ENCODE measurements around the gene FNIP1. TPM values are rescaled to one million over a fixed set of nuclear protein-coding genes. Genes with fewer than 3 reads are reported as not detected.
"Not testable (repeated sequence)": the region's sequence is repeated elsewhere in the genome, so short reads cannot be mapped to it uniquely, and the experiment has no call there.

FNIP1 gene
- total RNA-seq, 1 donor from 2014 or later = 14.4 TPM

DNA sequence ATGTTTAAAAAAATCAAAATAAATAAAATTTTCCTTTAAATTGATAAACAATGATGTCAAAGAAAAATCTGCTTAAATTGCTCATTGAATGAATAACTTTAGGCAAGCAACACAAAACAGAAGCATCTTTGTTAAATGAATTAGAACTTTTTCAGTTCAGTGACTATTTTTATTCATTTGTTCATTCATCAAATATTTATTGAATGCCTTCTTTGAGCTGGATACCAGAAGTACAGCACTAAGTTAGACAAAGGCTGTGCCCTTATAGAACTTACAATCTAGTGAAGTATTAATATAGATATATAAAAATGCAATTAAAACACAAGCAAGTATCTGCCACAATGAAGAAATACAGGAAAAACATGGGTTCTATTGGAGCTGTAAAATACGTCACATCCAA is 10.8 kb downstream of the FNIP1 start:
- TF ChIP-seq, protein P1, sequence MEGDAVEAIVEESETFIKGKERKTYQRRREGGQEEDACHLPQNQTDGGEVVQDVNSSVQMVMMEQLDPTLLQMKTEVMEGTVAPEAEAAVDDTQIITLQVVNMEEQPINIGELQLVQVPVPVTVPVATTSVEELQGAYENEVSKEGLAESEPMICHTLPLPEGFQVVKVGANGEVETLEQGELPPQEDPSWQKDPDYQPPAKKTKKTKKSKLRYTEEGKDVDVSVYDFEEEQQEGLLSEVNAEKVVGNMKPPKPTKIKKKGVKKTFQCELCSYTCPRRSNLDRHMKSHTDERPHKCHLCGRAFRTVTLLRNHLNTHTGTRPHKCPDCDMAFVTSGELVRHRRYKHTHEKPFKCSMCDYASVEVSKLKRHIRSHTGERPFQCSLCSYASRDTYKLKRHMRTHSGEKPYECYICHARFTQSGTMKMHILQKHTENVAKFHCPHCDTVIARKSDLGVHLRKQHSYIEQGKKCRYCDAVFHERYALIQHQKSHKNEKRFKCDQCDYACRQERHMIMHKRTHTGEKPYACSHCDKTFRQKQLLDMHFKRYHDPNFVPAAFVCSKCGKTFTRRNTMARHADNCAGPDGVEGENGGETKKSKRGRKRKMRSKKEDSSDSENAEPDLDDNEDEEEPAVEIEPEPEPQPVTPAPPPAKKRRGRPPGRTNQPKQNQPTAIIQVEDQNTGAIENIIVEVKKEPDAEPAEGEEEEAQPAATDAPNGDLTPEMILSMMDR (conservative IDR thresholded peaks at IDR 0.05; ENCODE audit: low read depth, low read length) = no peak
- DNase-seq (ENCODE audit: low read depth) = no peak
- H3K4me3 ChIP-seq (ENCODE audit: low read depth, low read length) = no peak overlapping the region

- no peak overlapping the region for H3K4me3 ChIP-seq (ENCODE audit: low read depth, low read length)
- no peak for DNase-seq (ENCODE audit: low read depth)
- TF ChIP-seq, protein P1 (conservative IDR thresholded peaks at IDR 0.05; ENCODE audit: low read depth, low read length) = no peak
Measured at GRCh38 chr5:131783874-131784273, 12.9 kb downstream of the FNIP1 start.

DNA sequence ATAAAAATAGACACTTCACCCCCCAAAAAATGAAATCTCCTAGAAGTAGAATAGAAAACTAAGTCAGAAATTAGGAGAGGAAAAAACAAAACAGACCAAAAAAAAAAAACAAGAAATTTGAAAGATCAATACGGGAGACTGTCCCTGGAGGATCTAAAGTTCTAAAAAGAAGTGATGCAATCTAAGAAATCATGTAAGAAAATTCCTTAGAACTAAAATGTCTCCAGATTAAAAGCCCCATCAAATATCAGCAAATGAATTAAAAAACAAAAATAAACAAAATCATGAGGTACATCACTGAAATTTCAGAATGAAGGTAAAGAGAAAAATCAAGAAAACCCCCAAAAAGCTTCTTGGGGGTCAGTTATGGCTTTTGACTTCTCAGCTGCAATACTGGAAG is 13.5 kb downstream of the FNIP1 start:
- H3K4me3 ChIP-seq (ENCODE audit: low read depth, low read length) = no peak overlapping the region
- TF ChIP-seq, protein P1 (conservative IDR thresholded peaks at IDR 0.05; ENCODE audit: low read depth, low read length) = no peak
- DNase-seq (ENCODE audit: low read depth) = no peak

- no peak for DNase-seq (ENCODE audit: low read depth)
- H3K4me3 ChIP-seq (ENCODE audit: low read depth, low read length) = no peak overlapping the region
- TF ChIP-seq, protein P1 (conservative IDR thresholded peaks at IDR 0.05; ENCODE audit: low read depth, low read length) = no peak
Measured at GRCh38 chr5:131782717-131783116, 14.1 kb downstream of the FNIP1 start.

- not testable (repeated sequence) for H3K4me3 ChIP-seq (ENCODE audit: low read depth, low read length)
Measured at GRCh38 chr5:131778141-131778540, 18.7 kb downstream of the FNIP1 start.

DNA sequence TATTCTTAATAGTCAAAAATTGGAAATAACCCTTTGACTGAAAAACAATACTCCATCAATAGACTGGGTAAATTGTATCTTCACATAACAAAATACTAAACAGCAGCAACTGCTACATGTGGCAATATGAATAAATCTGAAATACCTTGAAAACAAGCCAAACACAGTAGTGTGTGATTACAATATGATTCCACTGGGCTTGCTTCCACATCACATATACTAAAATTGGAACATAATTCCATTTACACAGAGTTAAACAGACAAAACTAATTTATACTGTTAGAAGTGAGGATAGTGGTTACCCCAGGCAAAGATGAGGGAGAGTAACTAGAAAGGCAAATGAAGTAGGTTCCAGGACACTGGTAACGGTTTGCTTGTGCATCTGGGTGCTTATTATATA is 20.4 kb downstream of the FNIP1 start:
- TF ChIP-seq, protein P1 (conservative IDR thresholded peaks at IDR 0.05; ENCODE audit: low read depth, low read length) = no peak
- no peak overlapping the region for H3K4me3 ChIP-seq (ENCODE audit: low read depth, low read length)
- DNase-seq (ENCODE audit: low read depth) = no peak

More at GRCh38 chr5:131778141-131778540, 18.7 kb downstream of the FNIP1 start:
- not testable (repeated sequence) for DNase-seq (ENCODE audit: low read depth)

GRCh38 chr5:131774652-131775367 is 22.0 kb downstream of the FNIP1 start:
- H3K4me3 ChIP-seq (ENCODE audit: low read depth, low read length) = no peak overlapping the region
- TF ChIP-seq, protein P1 (conservative IDR thresholded peaks at IDR 0.05; ENCODE audit: low read depth, low read length) = no peak
- no peak for DNase-seq (ENCODE audit: low read depth)
